HG02763 (cell line): ENCODE measurements around the gene AUNIP.

Experiments used
- ATAC-seq: cut with Tn5 transposase; IDR thresholded peaks from one replicate; pipeline ENCODE4 v1.9.1; 2021; ENCODE audit warnings: mild to moderate bottlenecking, moderate library complexity; ENCODE audit not compliant: unreplicated experiment

Gene AUNIP

DNA sequence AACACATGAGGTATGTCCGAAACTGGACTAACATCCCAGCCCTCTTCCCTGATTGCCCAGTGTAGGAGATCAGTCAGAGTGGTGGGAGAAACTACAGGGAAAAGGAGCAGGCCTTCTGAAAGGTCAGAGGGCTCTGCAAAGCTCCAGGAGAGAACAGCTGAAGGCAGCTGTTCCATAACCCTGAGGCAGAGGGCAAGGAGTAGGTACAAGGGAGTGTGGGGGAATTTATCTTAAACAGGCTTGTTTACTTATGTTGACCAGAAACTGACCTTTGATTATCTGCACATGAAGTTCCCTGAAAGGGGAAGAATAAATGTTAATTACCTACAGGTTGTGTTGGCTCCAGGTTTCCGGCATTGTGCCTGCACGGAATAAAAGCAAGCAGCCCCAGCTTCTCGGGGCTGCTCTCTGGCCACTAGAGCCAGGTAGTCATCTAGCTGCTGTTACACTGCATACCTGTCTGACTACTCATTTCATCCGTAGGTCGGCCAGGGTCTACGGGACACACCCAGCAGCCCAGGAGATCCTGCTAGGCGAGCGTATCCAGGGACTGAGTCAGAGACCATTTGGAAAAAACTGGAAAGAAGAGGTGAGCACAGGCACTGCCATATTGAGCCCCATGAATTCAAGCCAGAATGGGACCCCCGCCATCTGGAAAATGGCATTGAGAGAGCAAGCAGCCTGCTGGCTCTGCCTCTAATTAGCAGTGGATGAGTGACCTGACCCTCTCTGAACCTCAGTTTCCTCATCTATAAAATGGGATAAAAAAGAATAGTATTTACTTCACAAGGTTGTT is 31.2 kb upstream of the AUNIP start:
- ATAC-seq, result no peak

DNA sequence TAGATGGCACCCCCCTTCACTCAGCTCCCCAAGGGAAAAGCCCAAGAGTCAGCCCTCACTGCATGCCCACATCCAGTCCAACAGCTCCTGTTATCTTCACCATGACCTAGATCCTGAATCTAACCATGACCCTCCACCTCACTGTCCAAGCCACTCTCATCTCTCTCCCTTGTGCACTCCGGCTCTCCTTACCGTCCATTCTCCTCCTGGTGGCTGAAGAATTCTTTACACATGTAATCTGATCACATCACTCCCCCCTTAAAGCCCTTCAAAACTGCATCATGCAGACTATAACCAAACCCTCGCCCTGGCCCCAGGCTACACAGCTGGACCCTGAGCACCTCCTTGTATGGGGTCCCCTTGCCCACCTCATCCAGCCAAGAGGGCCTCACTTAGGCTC is 30.2 kb upstream of the AUNIP start:
- ATAC-seq, result no peak

GRCh38 chr1:25888426-25888987 is 29.2 kb upstream of the AUNIP start:
- ATAC-seq, result no peak

DNA sequence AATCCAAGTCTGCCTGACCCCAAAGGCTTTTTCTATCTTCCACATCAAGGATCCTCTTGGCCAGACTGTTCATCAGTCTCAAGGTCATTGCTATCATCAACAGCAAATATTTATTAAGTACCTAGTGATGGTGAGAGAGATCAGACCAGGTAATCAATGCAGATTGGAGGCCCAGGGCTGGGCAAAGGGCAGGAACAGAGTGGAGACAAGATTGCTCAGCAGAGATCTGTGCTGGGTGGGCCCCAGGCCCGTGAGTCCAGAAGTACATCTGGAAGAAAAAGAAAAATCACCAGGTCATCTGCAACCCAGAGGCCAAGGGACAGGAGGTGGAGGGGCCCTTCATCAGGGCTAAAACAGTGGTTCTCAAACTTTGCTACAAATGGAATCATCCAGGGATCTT is 26.3 kb upstream of the AUNIP start:
- ATAC-seq, result no peak

GRCh38 chr1:25881266-25881665 is 22.0 kb upstream of the AUNIP start:
- no peak for ATAC-seq

- no peak for ATAC-seq
Measured at GRCh38 chr1:25880518-25880917, 21.3 kb upstream of the AUNIP start.

GRCh38 chr1:25879675-25880074 is 20.4 kb upstream of the AUNIP start:
- no peak for ATAC-seq

DNA sequence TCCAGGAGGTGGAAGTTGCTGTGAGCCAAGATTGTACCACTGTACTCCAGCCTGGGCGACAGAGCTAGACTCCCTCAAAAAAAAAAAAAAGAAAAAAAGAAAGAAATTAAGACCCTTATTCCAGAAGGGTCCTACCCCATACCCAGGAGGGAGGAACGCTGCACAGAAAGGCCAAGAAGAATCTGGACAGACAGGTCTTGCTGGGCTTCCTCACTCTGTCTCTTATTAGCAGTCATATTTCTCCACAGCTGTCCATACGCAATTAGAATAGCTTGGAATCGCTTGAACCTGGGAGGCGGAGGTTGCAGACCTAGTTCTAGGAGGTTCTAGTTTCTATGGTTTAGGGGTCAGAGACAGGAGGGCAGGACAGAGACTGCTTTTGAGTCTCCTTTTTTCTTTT is 19.4 kb upstream of the AUNIP start:
- no peak for ATAC-seq

- no peak for ATAC-seq
Measured at GRCh38 chr1:25877155-25877554, 17.9 kb upstream of the AUNIP start.

- ATAC-seq, result no peak
Measured at GRCh38 chr1:25876693-25877077, 17.4 kb upstream of the AUNIP start.

DNA sequence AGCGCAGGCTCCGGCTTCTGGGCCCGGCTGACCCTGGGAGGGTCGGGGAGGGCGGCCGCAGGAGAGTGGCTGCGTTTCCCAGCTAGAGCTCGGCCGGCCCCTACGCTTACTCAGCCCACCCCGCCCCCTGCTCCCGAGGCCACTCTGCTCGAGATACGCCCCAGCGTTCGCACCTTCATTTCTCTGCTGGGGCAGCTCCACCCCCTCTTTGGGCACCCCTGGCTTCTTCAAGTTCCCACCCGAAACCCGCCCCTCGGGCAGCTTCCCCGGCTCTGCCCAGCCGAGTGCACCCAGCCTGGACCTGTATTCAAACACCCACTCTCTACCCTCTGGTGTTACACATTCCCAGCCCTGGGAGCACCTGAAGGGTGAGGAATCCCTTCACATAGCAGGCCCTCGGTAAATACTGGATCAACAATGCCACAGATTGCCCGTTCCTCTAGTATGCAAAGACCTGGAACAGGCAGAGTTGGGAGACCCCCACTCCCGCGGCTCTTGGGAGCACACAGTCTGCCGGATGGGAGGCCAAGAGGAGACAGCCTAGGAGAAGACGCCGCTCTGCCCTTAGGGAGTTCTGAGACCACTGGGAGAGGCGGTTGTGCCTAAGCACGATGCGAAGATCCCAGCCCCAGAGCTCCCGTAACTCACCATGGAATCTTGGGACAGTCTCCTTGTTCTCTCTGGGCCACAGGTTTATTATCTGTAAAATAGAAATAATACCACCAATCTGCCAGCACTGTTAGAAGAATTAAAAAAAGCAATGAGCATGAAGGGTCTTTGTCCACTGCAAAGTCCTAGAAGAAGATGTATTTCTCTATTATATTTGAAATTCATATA is 16.8 kb upstream of the AUNIP start:
- no peak for ATAC-seq

GRCh38 chr1:25875154-25875855 is 16.0 kb upstream of the AUNIP start, which contains the start of gene PAQR7:
Gene PAQR7 (minus strand): TSS chr1:25875708. CDS start chr1:25863839, 11,869 bp downstream.
- ATAC-seq, result no peak

DNA sequence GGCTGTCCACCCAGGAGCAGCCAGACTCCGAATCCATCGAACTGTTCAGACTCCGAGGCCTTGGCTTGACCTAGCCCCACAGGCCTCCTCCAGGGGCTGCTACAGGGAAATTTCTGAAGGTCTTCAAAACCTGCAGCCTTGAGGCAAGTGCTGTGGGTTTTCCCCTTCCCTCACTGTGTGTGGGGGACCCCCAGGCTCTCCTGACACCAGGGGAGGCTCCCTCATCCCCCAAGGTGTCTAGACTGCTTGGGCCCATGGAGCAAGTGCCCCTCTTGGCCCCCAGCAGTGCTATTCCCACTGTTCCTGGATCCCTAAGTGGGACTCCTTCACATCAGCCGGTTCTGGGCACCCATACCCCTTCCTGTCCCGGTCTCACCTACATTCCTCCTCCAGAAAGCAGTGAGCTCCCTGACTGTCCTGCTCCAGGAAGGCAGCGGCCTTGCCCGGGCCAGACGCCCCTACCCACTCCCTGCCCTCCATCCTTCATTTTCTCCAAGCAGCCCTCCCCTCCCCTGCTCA is 15.4 kb upstream of the AUNIP start:
- ATAC-seq, result no peak

DNA sequence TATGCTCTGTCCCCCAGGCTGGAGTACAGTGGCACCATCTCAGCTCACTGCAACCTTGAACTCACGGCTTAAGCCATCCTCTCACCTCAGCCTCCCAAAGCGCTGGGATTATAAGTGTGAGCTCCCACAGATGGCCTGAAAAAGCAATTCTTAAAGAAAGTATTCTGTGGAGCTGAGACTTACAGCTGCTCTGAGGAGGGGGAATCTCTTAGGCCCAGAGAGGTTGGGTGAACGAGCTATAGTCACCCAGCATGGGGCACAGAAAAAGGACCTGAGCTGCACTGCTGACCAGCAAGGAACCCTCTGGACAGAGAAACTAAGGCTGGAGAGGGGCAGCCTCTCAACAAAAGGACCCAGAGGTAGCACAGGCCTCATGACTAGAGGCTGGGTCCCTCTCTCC is 15.0 kb upstream of the AUNIP start:
- no peak for ATAC-seq

DNA sequence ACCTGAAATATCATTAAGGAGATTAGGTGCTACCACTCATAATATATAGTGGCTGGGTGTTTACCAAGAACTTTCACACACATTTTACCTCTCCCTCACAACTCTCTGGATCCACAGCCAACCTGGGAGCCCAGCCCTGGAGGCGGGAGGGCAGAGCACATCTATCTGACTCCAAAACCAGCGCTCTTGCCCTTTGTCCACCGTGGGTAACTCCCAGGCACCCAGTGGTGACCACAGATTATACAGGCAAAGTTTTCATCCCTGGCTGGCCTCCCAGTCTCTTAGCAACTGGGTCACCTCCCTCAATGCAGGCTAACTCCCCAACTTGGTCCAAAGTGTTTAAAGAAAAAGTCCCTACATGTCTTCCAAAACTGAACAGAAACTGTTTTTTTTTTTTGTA is 13.9 kb upstream of the AUNIP start:
- no peak for ATAC-seq

- ATAC-seq, result no peak
Measured at GRCh38 chr1:25872713-25873112, 13.5 kb upstream of the AUNIP start.

DNA sequence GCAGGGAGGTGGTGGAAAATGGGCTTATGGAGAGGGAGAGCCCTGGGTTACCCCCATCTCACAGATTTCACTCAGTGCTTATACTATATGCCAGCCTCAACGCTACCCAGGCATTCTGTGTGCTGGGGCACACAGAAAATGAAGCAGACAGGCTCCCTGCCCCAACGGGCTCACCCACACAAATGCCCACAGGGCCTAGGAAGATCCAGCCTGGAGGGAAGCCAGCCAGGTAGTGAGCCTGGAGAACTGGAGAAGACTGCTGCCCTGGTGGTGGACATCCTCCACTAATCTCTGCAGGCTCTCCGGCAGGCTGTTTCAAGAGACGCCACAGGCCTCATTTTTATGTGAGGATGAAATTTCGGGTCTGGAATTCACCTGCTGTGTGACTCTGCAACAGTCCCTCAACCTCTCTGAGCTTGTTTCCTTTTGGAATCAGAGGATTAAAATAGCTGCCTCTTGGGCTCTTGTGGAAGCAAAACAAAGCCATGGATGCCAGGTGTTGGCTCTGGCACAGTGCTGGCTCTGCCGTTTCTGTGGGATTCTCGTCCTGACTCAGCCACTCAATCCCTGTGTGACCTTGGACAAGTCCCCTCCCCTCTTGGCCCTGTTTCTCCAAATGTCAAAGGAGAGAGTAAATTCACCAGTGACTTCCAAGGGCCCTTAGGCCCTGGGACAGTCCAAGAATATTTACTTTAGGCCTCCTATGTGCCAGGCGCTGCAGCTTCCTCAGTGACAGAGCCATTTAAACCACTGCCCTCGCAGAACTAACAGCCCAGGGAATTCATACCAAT is 12.6 kb upstream of the AUNIP start:
- no peak for ATAC-seq

DNA sequence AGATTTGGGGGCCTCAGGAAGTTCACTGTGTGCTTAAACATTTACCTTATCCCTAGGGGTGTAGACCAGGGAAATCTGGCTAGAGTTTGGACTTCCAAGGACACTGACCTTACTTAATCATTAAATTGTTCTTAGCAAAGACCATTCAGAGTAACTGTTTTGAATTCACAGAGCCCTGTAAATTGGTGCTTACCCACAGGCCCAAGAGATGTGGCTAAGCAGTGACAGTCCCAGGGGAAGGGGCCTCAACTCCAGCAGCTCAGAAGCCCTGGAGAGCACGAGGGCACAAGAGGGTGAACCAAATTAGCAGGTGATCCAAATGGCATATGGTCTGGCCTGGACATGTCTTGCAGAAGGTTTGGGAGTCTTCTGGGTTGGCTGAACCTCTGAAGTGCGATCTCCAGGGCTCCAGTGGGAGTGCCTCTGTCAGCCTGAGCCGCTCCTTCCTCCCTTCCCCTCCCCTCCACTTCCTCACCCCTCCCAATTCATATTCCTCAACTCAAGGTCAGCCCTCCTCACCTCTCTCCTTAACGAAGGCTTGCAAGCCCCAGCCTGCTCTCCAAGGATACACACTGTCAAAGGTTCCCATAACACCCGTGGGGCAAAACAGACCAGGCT is 11.9 kb upstream of the AUNIP start:
- no peak for ATAC-seq

- no peak for ATAC-seq
Measured at GRCh38 chr1:25870614-25871013, 11.4 kb upstream of the AUNIP start.
